HepG2 (cell line): ENCODE measurements around the gene NFE2L1. TPM values are rescaled to one million over a fixed set of nuclear protein-coding genes. Genes with fewer than 3 reads are reported as not detected.

ENCODE experiments used
- CENPT ChIP-seq: sonication (generic); formaldehyde crosslinking; IDR thresholded peaks from 2 replicates; pipeline ENCODE4 v1.8.0; 2022; ENCODE audit warnings: low read depth, mild to moderate bottlenecking, moderate library complexity, missing genetic modification reagents
- CREM ChIP-seq, 2 experiments: sonication (generic) in 1 of 2; formaldehyde crosslinking in 1 of 2; IDR thresholded peaks; 2 replicates each; pipeline versions ENCODE4 v1.4.0 to v1.6.1; 2016 to 2020; ENCODE audit warnings: antibody characterized with exemption in 1 of 2, mild to moderate bottlenecking in 1 of 2, missing genetic modification reagents in 1 of 2
- MEF2D ChIP-seq: sonication (generic); formaldehyde crosslinking; IDR thresholded peaks from 2 replicates; pipeline ENCODE4 v1.5.1; 2020; ENCODE audit warnings: mild to moderate bottlenecking, missing genetic modification reagents
- MYNN ChIP-seq: sonication (generic); formaldehyde crosslinking; IDR thresholded peaks from 2 replicates; pipeline ENCODE4 v1.4.0; 2020; ENCODE audit warnings: mild to moderate bottlenecking, low read depth, missing genetic modification reagents
- TCF7 ChIP-seq: sonication (generic); IDR thresholded peaks from 2 replicates; pipeline ENCODE4 v1.6.1; 2016; ENCODE audit warnings: antibody characterized with exemption, low read depth
- ZBTB1 ChIP-seq: sonication (generic); formaldehyde crosslinking; IDR thresholded peaks from 2 replicates; pipeline ENCODE4 v1.4.0; 2020; ENCODE audit warnings: missing genetic modification reagents, borderline replicate concordance
- ZNF562 ChIP-seq: sonication (generic); formaldehyde crosslinking; IDR thresholded peaks from 2 replicates; pipeline ENCODE4 v1.8.0; 2022; ENCODE audit warnings: missing genetic modification reagents, borderline replicate concordance
- ZNF782 ChIP-seq: sonication (generic); formaldehyde crosslinking; IDR thresholded peaks from 2 replicates; pipeline ENCODE4 v1.4.0; 2020; ENCODE audit warnings: missing genetic modification reagents, mild to moderate bottlenecking, borderline replicate concordance
- polyA plus RNA-seq, 8 experiments: library from polyadenylated mRNA; depleted of rRNA in 3 of 8; stranded (reverse) in 7 of 8; unstranded in 1 of 8; fragments of >200 nt; fragmentation: Illumina TruSeq in 4 of 8; extraction: Trizol in 4 of 8; gene quantifications; 2 replicates each; pipeline versions ENCODE4 v1.2.1 to v1.2.3, GENCODE V29; 2011 to 2016; ENCODE audit warnings: low read depth in 4 of 8, missing spikeins in 1 of 8, mixed read lengths in 1 of 8; ENCODE audit not compliant: insufficient read depth in 1 of 8
- total RNA-seq, 5 experiments: library from RNA; depleted of rRNA; stranded (reverse); fragments of >200 nt; fragmentation: Illumina TruSeq; extraction: Trizol; gene quantifications; 2 replicates each; pipeline ENCODE4 v1.2.3, GENCODE V29; 2016; ENCODE audit warnings: low read depth in 1 of 5
- TF ChIP-seq, protein P1 (sequence below): IDR thresholded peaks from 2 replicates; pipeline ENCODE4 v1.6.1; 2016; ENCODE audit warnings: low read depth, missing genetic modification reagents, missing compliant biosample characterization
- TF ChIP-seq, protein P2 (sequence below): sonication (generic); formaldehyde crosslinking; conservative IDR thresholded peaks from 2 replicates; pipeline ENCODE4 v1.4.0; 2020; ENCODE audit warnings: missing genetic modification reagents
- TF ChIP-seq, protein P3 (sequence below): sonication (generic); formaldehyde crosslinking; IDR thresholded peaks from 2 replicates; pipeline ENCODE4 v1.4.0; 2020; ENCODE audit warnings: mild to moderate bottlenecking, missing genetic modification reagents
- TF ChIP-seq, protein P4 (sequence below): sonication (generic); formaldehyde crosslinking; IDR thresholded peaks from 2 replicates; pipeline ENCODE4 v1.5.1; 2020; ENCODE audit warnings: missing genetic modification reagents, mild to moderate bottlenecking, borderline replicate concordance

The NFE2L1 gene
- total and polyA plus RNA-seq, 2 of the 13 experiments (the other 11 are each of a cell fraction or from before 2014, with no cell fraction given) = 67.0 to 234 TPM

DNA sequence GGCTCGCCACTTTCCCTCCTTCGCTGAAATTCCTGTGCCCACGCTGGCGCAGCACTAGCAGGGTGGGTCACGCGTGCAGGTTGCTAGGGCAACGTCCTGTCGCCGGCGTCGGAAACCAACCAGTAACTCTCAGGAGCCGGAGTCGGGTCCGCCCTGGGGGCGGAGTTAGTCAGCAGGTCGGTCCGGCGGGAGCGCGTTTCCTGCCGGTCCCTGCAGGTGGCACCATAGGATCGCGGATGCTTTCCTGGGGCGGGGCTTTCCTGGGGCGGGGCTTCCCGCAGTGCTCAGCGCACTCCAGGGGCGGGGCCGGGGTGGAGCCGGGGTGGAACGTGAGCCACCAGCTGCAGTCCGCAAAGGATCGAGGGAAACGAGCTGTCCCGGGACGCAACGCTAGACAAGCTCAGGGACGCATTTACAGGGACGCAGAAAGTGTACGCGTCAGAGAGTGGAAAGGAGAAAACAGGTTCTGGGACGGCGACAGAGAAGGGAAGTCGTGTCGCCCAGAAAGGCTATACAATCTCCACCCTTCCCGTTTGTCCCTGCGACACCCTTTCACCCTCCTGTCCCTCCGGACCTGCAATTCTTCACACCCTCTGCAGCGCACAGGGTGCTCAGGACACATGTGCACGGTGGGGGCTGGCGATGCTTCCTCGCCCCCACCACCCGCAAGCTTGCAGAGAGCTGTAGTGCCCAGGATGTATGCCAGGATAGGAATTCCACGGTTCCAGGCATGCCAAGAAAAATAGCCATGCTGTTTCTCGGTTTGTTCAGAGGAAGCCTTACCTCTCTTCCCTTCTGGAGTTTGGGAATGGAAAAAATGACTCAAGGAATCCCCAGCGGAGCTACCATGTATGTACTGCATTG lies 22.9 kb upstream of the NFE2L1 start (continued):
- TF ChIP-seq, protein P1, sequence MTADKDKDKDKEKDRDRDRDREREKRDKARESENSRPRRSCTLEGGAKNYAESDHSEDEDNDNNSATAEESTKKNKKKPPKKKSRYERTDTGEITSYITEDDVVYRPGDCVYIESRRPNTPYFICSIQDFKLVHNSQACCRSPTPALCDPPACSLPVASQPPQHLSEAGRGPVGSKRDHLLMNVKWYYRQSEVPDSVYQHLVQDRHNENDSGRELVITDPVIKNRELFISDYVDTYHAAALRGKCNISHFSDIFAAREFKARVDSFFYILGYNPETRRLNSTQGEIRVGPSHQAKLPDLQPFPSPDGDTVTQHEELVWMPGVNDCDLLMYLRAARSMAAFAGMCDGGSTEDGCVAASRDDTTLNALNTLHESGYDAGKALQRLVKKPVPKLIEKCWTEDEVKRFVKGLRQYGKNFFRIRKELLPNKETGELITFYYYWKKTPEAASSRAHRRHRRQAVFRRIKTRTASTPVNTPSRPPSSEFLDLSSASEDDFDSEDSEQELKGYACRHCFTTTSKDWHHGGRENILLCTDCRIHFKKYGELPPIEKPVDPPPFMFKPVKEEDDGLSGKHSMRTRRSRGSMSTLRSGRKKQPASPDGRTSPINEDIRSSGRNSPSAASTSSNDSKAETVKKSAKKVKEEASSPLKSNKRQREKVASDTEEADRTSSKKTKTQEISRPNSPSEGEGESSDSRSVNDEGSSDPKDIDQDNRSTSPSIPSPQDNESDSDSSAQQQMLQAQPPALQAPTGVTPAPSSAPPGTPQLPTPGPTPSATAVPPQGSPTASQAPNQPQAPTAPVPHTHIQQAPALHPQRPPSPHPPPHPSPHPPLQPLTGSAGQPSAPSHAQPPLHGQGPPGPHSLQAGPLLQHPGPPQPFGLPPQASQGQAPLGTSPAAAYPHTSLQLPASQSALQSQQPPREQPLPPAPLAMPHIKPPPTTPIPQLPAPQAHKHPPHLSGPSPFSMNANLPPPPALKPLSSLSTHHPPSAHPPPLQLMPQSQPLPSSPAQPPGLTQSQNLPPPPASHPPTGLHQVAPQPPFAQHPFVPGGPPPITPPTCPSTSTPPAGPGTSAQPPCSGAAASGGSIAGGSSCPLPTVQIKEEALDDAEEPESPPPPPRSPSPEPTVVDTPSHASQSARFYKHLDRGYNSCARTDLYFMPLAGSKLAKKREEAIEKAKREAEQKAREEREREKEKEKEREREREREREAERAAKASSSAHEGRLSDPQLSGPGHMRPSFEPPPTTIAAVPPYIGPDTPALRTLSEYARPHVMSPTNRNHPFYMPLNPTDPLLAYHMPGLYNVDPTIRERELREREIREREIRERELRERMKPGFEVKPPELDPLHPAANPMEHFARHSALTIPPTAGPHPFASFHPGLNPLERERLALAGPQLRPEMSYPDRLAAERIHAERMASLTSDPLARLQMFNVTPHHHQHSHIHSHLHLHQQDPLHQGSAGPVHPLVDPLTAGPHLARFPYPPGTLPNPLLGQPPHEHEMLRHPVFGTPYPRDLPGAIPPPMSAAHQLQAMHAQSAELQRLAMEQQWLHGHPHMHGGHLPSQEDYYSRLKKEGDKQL (CRISPR knock-in tag) = no peak
- TF ChIP-seq MYNN (CRISPR knock-in tag) (0 out of 2 replicates have a peak, but pooled peaks have one; percentile 32), CREM (IDR thresholded peaks at IDR 0.05) (no peak), CREM (CRISPR knock-in tag; IDR thresholded peaks at IDR 0.05) (no peak), ZNF562 (CRISPR knock-in tag) (no peak), TCF7 (no peak), ZBTB1 (CRISPR knock-in tag) (0 out of 2 replicates have a peak, but pooled peaks have one; percentile 27), CENPT (CRISPR knock-in tag) (0 out of 2 replicates have a peak, but pooled peaks have one; percentile 44), ZNF782 (no peak), MEF2D (CRISPR knock-in tag) (no peak)
- TF ChIP-seq, protein P2, sequence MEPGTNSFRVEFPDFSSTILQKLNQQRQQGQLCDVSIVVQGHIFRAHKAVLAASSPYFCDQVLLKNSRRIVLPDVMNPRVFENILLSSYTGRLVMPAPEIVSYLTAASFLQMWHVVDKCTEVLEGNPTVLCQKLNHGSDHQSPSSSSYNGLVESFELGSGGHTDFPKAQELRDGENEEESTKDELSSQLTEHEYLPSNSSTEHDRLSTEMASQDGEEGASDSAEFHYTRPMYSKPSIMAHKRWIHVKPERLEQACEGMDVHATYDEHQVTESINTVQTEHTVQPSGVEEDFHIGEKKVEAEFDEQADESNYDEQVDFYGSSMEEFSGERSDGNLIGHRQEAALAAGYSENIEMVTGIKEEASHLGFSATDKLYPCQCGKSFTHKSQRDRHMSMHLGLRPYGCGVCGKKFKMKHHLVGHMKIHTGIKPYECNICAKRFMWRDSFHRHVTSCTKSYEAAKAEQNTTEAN (CRISPR knock-in tag) = 0 out of 2 replicates have a peak, but pooled peaks have one; percentile 29
- TF ChIP-seq, protein P3, sequence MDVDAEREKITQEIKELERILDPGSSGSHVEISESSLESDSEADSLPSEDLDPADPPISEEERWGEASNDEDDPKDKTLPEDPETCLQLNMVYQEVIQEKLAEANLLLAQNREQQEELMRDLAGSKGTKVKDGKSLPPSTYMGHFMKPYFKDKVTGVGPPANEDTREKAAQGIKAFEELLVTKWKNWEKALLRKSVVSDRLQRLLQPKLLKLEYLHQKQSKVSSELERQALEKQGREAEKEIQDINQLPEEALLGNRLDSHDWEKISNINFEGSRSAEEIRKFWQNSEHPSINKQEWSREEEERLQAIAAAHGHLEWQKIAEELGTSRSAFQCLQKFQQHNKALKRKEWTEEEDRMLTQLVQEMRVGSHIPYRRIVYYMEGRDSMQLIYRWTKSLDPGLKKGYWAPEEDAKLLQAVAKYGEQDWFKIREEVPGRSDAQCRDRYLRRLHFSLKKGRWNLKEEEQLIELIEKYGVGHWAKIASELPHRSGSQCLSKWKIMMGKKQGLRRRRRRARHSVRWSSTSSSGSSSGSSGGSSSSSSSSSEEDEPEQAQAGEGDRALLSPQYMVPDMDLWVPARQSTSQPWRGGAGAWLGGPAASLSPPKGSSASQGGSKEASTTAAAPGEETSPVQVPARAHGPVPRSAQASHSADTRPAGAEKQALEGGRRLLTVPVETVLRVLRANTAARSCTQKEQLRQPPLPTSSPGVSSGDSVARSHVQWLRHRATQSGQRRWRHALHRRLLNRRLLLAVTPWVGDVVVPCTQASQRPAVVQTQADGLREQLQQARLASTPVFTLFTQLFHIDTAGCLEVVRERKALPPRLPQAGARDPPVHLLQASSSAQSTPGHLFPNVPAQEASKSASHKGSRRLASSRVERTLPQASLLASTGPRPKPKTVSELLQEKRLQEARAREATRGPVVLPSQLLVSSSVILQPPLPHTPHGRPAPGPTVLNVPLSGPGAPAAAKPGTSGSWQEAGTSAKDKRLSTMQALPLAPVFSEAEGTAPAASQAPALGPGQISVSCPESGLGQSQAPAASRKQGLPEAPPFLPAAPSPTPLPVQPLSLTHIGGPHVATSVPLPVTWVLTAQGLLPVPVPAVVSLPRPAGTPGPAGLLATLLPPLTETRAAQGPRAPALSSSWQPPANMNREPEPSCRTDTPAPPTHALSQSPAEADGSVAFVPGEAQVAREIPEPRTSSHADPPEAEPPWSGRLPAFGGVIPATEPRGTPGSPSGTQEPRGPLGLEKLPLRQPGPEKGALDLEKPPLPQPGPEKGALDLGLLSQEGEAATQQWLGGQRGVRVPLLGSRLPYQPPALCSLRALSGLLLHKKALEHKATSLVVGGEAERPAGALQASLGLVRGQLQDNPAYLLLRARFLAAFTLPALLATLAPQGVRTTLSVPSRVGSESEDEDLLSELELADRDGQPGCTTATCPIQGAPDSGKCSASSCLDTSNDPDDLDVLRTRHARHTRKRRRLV (CRISPR knock-in tag) = no peak
- TF ChIP-seq, protein P4, sequence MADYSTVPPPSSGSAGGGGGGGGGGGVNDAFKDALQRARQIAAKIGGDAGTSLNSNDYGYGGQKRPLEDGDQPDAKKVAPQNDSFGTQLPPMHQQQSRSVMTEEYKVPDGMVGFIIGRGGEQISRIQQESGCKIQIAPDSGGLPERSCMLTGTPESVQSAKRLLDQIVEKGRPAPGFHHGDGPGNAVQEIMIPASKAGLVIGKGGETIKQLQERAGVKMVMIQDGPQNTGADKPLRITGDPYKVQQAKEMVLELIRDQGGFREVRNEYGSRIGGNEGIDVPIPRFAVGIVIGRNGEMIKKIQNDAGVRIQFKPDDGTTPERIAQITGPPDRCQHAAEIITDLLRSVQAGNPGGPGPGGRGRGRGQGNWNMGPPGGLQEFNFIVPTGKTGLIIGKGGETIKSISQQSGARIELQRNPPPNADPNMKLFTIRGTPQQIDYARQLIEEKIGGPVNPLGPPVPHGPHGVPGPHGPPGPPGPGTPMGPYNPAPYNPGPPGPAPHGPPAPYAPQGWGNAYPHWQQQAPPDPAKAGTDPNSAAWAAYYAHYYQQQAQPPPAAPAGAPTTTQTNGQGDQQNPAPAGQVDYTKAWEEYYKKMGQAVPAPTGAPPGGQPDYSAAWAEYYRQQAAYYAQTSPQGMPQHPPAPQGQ = no peak
